ENCODE results near the gene ABCC10. TPM values are rescaled to one million over a fixed set of nuclear protein-coding genes. Genes with fewer than 3 reads are reported as not detected.

ABCC10 gene
- total RNA-seq, 1 experiment from 2014 or later: 25.9 TPM

DNA sequence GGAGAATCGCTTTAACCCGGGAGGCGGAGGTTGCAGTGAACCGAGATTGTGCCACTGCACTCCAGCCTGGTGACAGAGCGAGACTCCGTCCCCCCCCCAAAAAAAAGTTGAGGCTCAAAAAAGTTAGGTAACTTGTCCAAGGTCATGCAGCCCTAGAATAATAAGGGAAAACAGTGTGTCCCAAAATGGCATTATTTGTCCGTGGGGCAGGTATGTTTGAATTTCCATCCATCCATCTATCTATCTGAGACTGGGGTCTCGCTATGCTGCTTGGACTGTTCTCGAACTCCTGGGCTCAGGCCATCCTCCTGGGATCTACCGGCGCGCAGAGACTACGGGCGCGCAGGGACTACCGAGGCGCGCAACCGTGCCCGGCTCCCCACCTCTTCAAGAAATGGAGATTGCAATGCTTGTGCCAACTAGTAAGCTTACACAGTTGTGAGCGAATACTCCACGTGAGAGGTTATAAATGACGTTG, 374 bp upstream of the ABCC10 start:
- DNase-seq (ENCODE audit: unreplicated experiment): no peak
- intact Hi-C loops (cut with micrococcal nuclease): no loop called here
- Mint-ChIP-seq H3K4me1 (ENCODE audit: insufficient read depth, unreplicated experiment) (peaks cover 10% of the 10 kb centered on the region), H3K27me3 (ENCODE audit: insufficient read depth, unreplicated experiment) (no peaks in the 10 kb centered on the region), H3K36me3 (ENCODE audit: insufficient read depth, unreplicated experiment) (peaks cover 13% of the 10 kb centered on the region), H3K4me3 (ENCODE audit: unreplicated experiment) (peak overlapping the region; percentile 87), H3K9me3 (ENCODE audit: unreplicated experiment) (no peaks in the 10 kb centered on the region), H3K27ac (ENCODE audit: low read depth, unreplicated experiment) (peak overlapping the region; percentile 63)
- no TSS peak for BruUV-seq (replicated peaks)
- TF ChIP-seq, protein P1, sequence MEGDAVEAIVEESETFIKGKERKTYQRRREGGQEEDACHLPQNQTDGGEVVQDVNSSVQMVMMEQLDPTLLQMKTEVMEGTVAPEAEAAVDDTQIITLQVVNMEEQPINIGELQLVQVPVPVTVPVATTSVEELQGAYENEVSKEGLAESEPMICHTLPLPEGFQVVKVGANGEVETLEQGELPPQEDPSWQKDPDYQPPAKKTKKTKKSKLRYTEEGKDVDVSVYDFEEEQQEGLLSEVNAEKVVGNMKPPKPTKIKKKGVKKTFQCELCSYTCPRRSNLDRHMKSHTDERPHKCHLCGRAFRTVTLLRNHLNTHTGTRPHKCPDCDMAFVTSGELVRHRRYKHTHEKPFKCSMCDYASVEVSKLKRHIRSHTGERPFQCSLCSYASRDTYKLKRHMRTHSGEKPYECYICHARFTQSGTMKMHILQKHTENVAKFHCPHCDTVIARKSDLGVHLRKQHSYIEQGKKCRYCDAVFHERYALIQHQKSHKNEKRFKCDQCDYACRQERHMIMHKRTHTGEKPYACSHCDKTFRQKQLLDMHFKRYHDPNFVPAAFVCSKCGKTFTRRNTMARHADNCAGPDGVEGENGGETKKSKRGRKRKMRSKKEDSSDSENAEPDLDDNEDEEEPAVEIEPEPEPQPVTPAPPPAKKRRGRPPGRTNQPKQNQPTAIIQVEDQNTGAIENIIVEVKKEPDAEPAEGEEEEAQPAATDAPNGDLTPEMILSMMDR (IDR thresholded peaks at IDR 0.05; ENCODE audit: unreplicated experiment): no peak
- ChIA-PET CTCF (interaction anchor here (0.6 to 1.1 kb wide), 6 partner anchors 12 to 746 kb away, joined by 3 to 4 read pairs (median 3); no protein-coding TSS in a partner anchor), POLR2A (interaction anchor here (0.6 to 3.0 kb wide), 20 partner anchors 8 to 820 kb away, joined by 3 to 31 read pairs (median 4); partner anchors contain the start of genes DLK2, HSP90AB1, POLR1C and YIPF3)

DNA sequence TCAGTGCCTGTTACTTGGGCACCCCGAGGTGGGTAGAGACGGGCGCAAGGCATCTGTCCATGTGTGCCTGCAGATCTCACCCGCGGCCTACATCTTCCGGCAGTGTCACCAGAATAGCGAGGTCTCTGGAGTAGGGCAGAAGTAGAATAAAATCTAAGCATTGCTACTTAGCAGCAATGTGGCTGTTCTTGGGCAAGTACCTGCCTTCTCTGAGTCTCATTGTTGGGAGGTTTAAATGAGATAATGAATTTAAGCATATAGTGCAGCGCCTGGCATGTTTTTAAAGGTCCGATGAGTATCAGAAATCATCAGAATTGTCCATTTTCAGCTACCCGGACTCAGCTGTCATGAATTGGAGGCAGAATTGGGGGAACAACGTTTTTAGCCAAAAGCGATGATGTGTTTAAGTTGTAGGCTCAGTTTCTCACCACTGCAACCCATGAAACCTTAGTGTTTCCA, 800 bp downstream of the ABCC10 start:
- Mint-ChIP-seq H3K27ac (ENCODE audit: low read depth, unreplicated experiment) (peak overlapping the region; percentile 63), H3K36me3 (ENCODE audit: insufficient read depth, unreplicated experiment) (peaks cover 24% of the 10 kb centered on the region), H3K4me1 (ENCODE audit: insufficient read depth, unreplicated experiment) (peaks cover 10% of the 10 kb centered on the region), H3K27me3 (ENCODE audit: insufficient read depth, unreplicated experiment) (no peaks in the 10 kb centered on the region), H3K9me3 (ENCODE audit: unreplicated experiment) (no peaks in the 10 kb centered on the region), H3K4me3 (ENCODE audit: unreplicated experiment) (peak overlapping the region; percentile 87)
- ChIA-PET POLR2A (interaction anchor here (0.6 to 3.0 kb wide), 17 partner anchors 8 to 819 kb away, joined by 3 to 31 read pairs (median 4); partner anchors contain the start of genes DLK2, HSP90AB1, POLR1C and TJAP1), CTCF (interaction anchor here (0.6 to 1.2 kb wide), 6 partner anchors 9 to 527 kb away, joined by 3 to 8 read pairs (median 3); no protein-coding TSS in a partner anchor)
- TF ChIP-seq, protein P1 (IDR thresholded peaks at IDR 0.05; ENCODE audit: unreplicated experiment): no peak
- BruUV-seq (replicated peaks): TSS peak; percentile 53
- no peak for DNase-seq (ENCODE audit: unreplicated experiment)
- intact Hi-C loops (cut with micrococcal nuclease): no loop called here

GRCh38 chr6:43428874-43429273, 1.5 kb downstream of the ABCC10 start:
- CTCF ChIA-PET: interaction anchor here (0.5 to 1.2 kb wide), 5 partner anchors 9 to 161 kb away, joined by 3 to 8 read pairs (median 3); no protein-coding TSS in a partner anchor
- no peak for DNase-seq (ENCODE audit: unreplicated experiment)

More at GRCh38 chr6:43428874-43429273, 1.5 kb downstream of the ABCC10 start:
- no peaks in the 10 kb centered on the region for H3K27me3 Mint-ChIP-seq (ENCODE audit: insufficient read depth, unreplicated experiment)
- peak overlapping the region; percentile 63 for H3K27ac Mint-ChIP-seq (ENCODE audit: low read depth, unreplicated experiment)
- POLR2A ChIA-PET: interaction anchor here (0.9 to 3.0 kb wide), 10 partner anchors 8 to 89 kb away, joined by 3 to 31 read pairs (median 4); partner anchors contain the start of genes POLR1C, TJAP1, YIPF3 and ZNF318
- TF ChIP-seq, protein P1 (IDR thresholded peaks at IDR 0.05; ENCODE audit: unreplicated experiment): no peak
- BruUV-seq (replicated peaks): no TSS peak
- no peaks in the 10 kb centered on the region for H3K9me3 Mint-ChIP-seq (ENCODE audit: unreplicated experiment)
- peaks cover 10% of the 10 kb centered on the region for H3K4me1 Mint-ChIP-seq (ENCODE audit: insufficient read depth, unreplicated experiment)
- H3K36me3 Mint-ChIP-seq (ENCODE audit: insufficient read depth, unreplicated experiment): peaks cover 24% of the 10 kb centered on the region
- intact Hi-C loops (cut with micrococcal nuclease): no loop called here
- H3K4me3 Mint-ChIP-seq (ENCODE audit: unreplicated experiment): peak overlapping the region; percentile 87

Data from MCF 10A (cell line).